ENCODE measurements around the gene LYST. TPM values are rescaled to one million over a fixed set of nuclear protein-coding genes. Genes with fewer than 3 reads are reported as not detected.
"Not testable (repeated sequence)": the region's sequence is repeated elsewhere in the genome, so short reads cannot be mapped to it uniquely, and the experiment has no call there.

The LYST gene
- total RNA-seq, 2 experiments from 2014 or later, result 52.8 to 61.2 TPM

DNA sequence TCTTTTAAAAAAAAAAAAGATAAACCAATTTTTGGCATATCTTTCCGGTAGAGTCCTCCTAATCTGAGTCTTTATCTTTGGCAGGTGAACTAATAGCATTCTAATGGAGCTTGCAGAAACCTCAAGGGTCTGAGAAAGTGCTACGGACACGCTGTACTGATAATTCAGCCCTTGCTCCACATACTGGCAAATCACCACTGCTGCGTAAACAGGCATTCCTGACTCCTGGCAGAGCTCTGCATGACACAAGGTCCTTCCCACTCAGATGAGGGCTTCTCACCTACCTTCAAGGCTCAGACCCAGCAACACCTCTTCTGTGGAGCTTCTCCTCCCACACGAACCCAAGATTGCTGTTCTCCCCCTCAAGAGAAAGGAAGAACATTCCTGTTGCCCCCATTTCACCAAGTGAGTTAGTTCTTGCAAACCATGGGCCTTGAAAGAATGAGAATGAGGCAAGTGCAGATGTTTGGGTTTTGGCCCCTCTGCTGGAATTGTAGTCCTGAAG, 48.0 kb downstream of the LYST start:
- H3K9me3 Mint-ChIP-seq, result no peaks in the 10 kb centered on the region
- H3K36me3 Mint-ChIP-seq, result peaks cover 14% of the 10 kb centered on the region
- POLR2A ChIA-PET, result no interaction called here
- H3K27ac Mint-ChIP-seq, result no peak overlapping the region
- DNase-seq (no peak), ATAC-seq (ENCODE audit: low read depth) (no peak)
- H3K27me3 Mint-ChIP-seq, result no peaks in the 10 kb centered on the region
- no peak overlapping the region for H3K4me3 Mint-ChIP-seq
- H3K4me1 Mint-ChIP-seq, result peaks cover 17% of the 10 kb centered on the region

DNA sequence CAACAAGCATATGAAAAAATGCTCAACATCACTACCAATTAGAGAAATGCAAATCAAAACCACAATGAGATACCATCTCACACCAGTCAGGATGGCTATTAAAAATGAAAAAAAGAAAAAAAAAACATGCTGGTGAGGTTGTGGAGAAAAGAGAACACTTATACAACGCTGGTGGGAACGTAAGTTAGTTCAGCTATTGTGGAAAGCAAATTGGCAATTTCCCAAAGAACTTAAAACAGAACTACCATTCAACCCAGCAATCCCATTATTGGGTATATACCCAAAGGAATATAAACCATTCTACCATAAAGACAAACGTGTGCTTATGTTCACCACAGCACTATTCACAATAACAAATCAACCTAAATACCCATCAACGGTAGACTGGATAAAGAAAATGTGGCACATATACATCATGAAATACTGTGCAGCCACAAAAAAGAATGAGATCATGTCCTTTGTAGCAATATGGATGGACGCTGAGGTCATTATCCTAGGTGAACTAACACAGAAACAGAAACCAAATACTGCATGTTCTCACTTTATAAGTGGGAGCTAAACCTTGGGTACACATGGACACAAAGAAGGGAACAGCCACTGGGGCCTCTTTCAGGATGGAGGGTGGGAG, 49.5 kb downstream of the LYST start:
- no peaks in the 10 kb centered on the region for H3K9me3 Mint-ChIP-seq
- DNase-seq, result no peak
- no peak for ATAC-seq (ENCODE audit: low read depth)
- no peak overlapping the region for H3K27ac Mint-ChIP-seq
- no peaks in the 10 kb centered on the region for H3K27me3 Mint-ChIP-seq
- H3K4me1 Mint-ChIP-seq, result peaks cover 13% of the 10 kb centered on the region
- no peak overlapping the region for H3K4me3 Mint-ChIP-seq
- POLR2A ChIA-PET, result no interaction called here
- H3K36me3 Mint-ChIP-seq, result peaks cover 9% of the 10 kb centered on the region

- H3K4me3 Mint-ChIP-seq, result no peak overlapping the region
- H3K27me3 Mint-ChIP-seq, result no peaks in the 10 kb centered on the region
- POLR2A ChIA-PET, result no interaction called here
- H3K9me3 Mint-ChIP-seq, result no peaks in the 10 kb centered on the region
- H3K36me3 Mint-ChIP-seq, result peaks cover 13% of the 10 kb centered on the region
- H3K4me1 Mint-ChIP-seq, result peaks cover under 1% of the 10 kb centered on the region
- DNase-seq (no peak), ATAC-seq (ENCODE audit: low read depth) (no peak)
- no peak overlapping the region for H3K27ac Mint-ChIP-seq
These were observed 56.9 kb downstream of the LYST start for GRCh38 chr1:235809688-235810397.

DNA sequence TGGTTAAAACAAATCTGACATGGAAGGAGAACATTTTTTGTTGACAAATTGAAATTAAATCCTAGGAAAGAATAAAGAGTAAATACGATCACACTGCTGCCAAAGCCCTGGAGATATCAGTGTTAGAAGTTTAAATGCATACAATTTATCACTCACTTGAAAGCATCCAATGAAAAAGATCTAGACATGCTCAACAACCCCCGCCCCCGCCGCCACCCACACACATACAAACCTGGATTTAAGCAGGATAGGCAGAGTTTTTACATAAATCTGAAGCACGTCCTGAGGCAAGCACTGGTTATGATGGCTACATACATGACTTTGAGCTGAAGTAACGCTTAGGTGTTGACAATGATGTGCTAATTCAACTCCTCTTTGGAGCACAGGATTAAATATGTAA, 58.5 kb downstream of the LYST start:
- Mint-ChIP-seq H3K9me3 (no peaks in the 10 kb centered on the region), H3K27me3 (no peaks in the 10 kb centered on the region), H3K4me3 (no peak overlapping the region), H3K27ac (no peak overlapping the region), H3K36me3 (peaks cover 18% of the 10 kb centered on the region), H3K4me1 (peaks cover 2% of the 10 kb centered on the region)
- ATAC-seq (ENCODE audit: low read depth) (no peak), DNase-seq (no peak)
- POLR2A ChIA-PET, result interaction anchor here (0.7 kb wide), 1 partner anchor 16 kb away, joined by 3 read pairs; no protein-coding TSS in a partner anchor

DNA sequence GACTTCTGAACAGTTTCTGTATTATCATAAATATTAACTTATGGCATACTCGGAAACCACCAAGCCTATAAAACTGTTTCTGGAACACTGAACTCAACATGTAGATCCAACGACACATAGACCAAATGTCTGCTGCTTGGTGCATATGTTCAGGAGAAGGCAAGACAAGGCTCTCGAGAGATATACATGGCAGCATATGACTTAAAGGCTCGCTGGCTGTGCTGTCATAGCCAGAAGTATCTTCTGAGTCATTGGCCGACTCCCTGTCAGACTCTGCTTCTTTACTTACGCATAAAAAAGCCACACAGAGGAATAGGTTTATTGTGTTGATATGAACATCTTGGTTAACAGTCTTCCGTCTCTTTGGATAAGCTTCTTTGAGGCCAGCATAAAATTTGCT, 60.6 kb downstream of the LYST start:
- no peaks in the 10 kb centered on the region for H3K27me3 Mint-ChIP-seq
- ATAC-seq (ENCODE audit: low read depth) (no peak), DNase-seq (no peak)
- no peak overlapping the region for H3K27ac Mint-ChIP-seq
- POLR2A ChIA-PET, result no interaction called here
- H3K36me3 Mint-ChIP-seq, result peaks cover 26% of the 10 kb centered on the region
- H3K4me1 Mint-ChIP-seq, result peaks cover 2% of the 10 kb centered on the region
- no peaks in the 10 kb centered on the region for H3K9me3 Mint-ChIP-seq
- no peak overlapping the region for H3K4me3 Mint-ChIP-seq

GRCh38 chr1:235802573-235803346, 63.9 kb downstream of the LYST start:
- Mint-ChIP-seq H3K27ac (no peak overlapping the region), H3K9me3 (no peaks in the 10 kb centered on the region), H3K4me3 (no peak overlapping the region), H3K4me1 (peaks cover 2% of the 10 kb centered on the region), H3K36me3 (peaks cover 32% of the 10 kb centered on the region), H3K27me3 (no peaks in the 10 kb centered on the region)
- POLR2A ChIA-PET, result interaction anchor here (0.7 kb wide), 1 partner anchor 12 kb away, joined by 5 read pairs; no protein-coding TSS in a partner anchor
- ATAC-seq (ENCODE audit: low read depth) (no peak), DNase-seq (no peak)

DNA sequence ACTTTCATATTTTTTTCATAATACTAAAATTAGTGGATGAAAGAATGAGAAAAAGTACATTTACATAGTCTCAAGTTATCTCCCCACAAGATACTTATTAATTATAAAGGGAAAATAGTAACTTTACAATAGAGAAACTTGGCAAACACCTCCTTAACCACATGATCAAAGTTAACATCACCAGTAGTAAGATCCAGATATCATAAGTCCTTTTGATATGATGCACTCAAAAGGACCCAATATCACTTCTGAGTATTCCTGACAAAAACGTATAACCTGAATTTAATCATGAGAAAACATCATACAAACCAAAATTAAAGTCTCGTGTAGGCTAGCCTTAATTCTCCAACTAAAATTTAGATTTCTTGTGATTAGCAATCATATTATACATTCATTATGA, 67.4 kb downstream of the LYST start:
- POLR2A ChIA-PET, result no interaction called here
- DNase-seq, result no peak
- Mint-ChIP-seq H3K27ac (no peak overlapping the region), H3K4me3 (no peak overlapping the region), H3K36me3 (peaks cover 39% of the 10 kb centered on the region), H3K9me3 (no peaks in the 10 kb centered on the region), H3K4me1 (peaks cover 4% of the 10 kb centered on the region), H3K27me3 (no peaks in the 10 kb centered on the region)
- no peak for ATAC-seq (ENCODE audit: low read depth)

- Mint-ChIP-seq H3K27me3 (no peaks in the 10 kb centered on the region), H3K36me3 (peaks cover 28% of the 10 kb centered on the region)
- POLR2A ChIA-PET, result no interaction called here
These were observed 75.1 kb downstream of the LYST start for GRCh38 chr1:235791532-235792060.

DNA sequence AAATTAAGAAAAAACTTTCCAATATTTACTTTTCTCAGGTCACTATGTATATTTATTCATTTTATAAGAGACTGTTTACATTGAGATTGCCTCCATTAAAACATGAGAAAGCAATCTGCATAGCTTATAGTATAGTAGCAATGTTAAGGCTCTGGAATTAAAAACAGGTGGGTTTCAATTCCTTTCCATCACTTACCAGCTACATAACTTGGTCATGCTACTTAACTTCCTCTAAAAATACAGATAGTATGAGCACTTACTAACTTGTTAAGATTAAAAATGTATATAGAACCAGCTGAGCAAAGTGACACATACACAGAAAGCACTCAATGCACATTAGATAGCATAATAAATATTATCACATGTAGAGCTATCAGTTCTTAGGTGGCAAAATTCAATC, 76.6 kb downstream of the LYST start:
- Mint-ChIP-seq H3K9me3 (no peaks in the 10 kb centered on the region), H3K4me3 (no peak overlapping the region), H3K27ac (no peak overlapping the region), H3K27me3 (no peaks in the 10 kb centered on the region), H3K36me3 (peaks cover 25% of the 10 kb centered on the region), H3K4me1 (peaks cover 4% of the 10 kb centered on the region)
- POLR2A ChIA-PET, result interaction anchor here (0.6 kb wide), 1 partner anchor 12 kb away, joined by 5 read pairs; no protein-coding TSS in a partner anchor
- DNase-seq (no peak), ATAC-seq (ENCODE audit: low read depth) (no peak)

More at GRCh38 chr1:235791532-235792060, 75.1 kb downstream of the LYST start:
- Mint-ChIP-seq H3K4me1 (peaks cover 4% of the 10 kb centered on the region), H3K27ac (no peak overlapping the region), H3K9me3 (no peaks in the 10 kb centered on the region), H3K4me3 (no peak overlapping the region)
- DNase-seq, result no peak
- ATAC-seq (ENCODE audit: low read depth), result no peak

GRCh38 chr1:235786227-235786898, 80.3 kb downstream of the LYST start:
- POLR2A ChIA-PET, H3K27ac Mint-ChIP-seq: not testable (repeated sequence)

GRCh38 chr1:235784950-235785349, 81.8 kb downstream of the LYST start:
- DNase-seq (no peak), ATAC-seq (ENCODE audit: low read depth) (no peak)
- H3K27ac Mint-ChIP-seq, result no peak overlapping the region
- H3K4me1 Mint-ChIP-seq, result no peaks in the 10 kb centered on the region
- H3K27me3 Mint-ChIP-seq, result no peaks in the 10 kb centered on the region
- H3K4me3 Mint-ChIP-seq, result no peak overlapping the region
- H3K36me3 Mint-ChIP-seq, result peaks cover 15% of the 10 kb centered on the region
- POLR2A ChIA-PET, result interaction anchor here (1.6 kb wide), 1 partner anchor 187 kb away, joined by 4 read pairs; no protein-coding TSS in a partner anchor
- no peaks in the 10 kb centered on the region for H3K9me3 Mint-ChIP-seq

More at GRCh38 chr1:235786227-235786898, 80.3 kb downstream of the LYST start:
- H3K4me1 Mint-ChIP-seq; DNase-seq; ATAC-seq (ENCODE audit: low read depth); H3K9me3 Mint-ChIP-seq; H3K27me3 Mint-ChIP-seq; H3K4me3 Mint-ChIP-seq: not testable (repeated sequence)
- peaks cover 17% of the 10 kb centered on the region for H3K36me3 Mint-ChIP-seq

GRCh38 chr1:235783148-235783776, 83.4 kb downstream of the LYST start:
- Mint-ChIP-seq H3K4me3 (no peak overlapping the region), H3K9me3 (no peaks in the 10 kb centered on the region), H3K27me3 (no peaks in the 10 kb centered on the region), H3K4me1 (no peaks in the 10 kb centered on the region), H3K27ac (no peak overlapping the region), H3K36me3 (peaks cover 11% of the 10 kb centered on the region)
- POLR2A ChIA-PET, result interaction anchor here (0.6 to 1.6 kb wide), 3 partner anchors 52 to 1028 kb away, joined by 3 to 5 read pairs (median 4); no protein-coding TSS in a partner anchor
- ATAC-seq (ENCODE audit: low read depth) (no peak), DNase-seq (no peak)
